ENCODE results near the gene PAIP2.
"Not testable (repeated sequence)": the region's sequence is repeated elsewhere in the genome, so short reads cannot be mapped to it uniquely, and the experiment has no call there.

Gene PAIP2

GRCh38 chr5:139384591-139385051 lies 43.0 kb downstream of the PAIP2 start:
- no peak for DNase-seq (ENCODE audit: low read depth)
- no peak for TF ChIP-seq CTCF (conservative IDR thresholded peaks at IDR 0.05; ENCODE audit: low read length)
- peak overlapping the region; percentile 54 for H3K4me3 ChIP-seq (ENCODE audit: low read length)

DNA sequence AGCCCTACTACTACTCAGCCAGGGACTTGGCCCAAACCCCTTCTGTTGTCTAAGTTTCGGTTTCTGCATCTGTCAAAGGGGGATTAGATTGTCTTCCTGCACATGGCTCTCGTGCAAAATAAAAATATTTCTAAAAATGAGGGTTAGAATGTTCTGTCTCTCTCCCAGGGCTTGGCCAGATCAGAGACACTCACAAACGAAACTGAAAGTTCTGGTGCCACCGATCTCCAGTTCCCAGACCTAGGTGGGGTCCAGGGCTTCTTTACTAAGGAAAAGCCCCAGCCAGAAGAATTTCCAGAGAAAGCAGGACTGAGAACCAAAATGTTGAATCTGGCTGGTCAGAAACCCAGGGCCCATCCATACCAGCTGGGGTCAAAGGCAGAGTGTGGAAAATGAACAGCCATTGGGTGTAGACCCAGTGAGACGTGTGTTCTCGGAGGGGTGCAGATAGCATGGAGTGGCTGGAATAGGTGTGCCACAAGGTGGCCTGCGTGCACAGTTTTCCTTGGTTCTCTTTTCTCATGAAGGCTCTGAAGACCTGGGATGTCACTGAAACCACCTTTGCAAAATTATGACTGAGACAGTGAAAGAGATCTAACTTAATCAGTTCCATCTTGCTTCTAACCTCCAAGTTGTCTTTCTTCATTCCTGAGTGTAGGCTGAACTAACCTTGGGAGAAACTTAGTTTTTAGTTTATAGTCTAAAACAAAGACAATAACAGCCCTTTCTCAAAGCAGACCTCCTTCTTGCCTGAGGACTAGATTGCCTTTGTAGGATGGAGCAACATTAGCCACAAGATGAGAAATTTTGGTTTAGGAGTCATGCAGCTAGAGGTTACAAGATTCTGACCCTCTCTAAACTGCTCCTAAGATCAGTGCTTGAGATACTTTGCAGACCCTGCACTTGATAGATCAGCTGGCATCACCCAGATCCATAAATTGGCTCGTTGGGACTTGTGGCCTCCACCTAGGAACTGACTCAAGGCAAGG lies 43.7 kb downstream of the PAIP2 start:
- H3K4me3 ChIP-seq (ENCODE audit: low read length), result peak overlapping the region; percentile 54
- DNase-seq (ENCODE audit: low read depth), result no peak
- peak; percentile 18; the same call in 1 of the 2 replicates for TF ChIP-seq CTCF (conservative IDR thresholded peaks at IDR 0.05; ENCODE audit: low read length)

- DNase-seq (ENCODE audit: low read depth), result no peak
- no peak for TF ChIP-seq CTCF (conservative IDR thresholded peaks at IDR 0.05; ENCODE audit: low read length)
- H3K4me3 ChIP-seq (ENCODE audit: low read length), result no peak overlapping the region
These were observed 44.4 kb downstream of the PAIP2 start for GRCh38 chr5:139386050-139386438.

- H3K4me3 ChIP-seq (ENCODE audit: low read length); DNase-seq (ENCODE audit: low read depth): not testable (repeated sequence)
These were observed 45.3 kb downstream of the PAIP2 start for GRCh38 chr5:139386956-139387355.

GRCh38 chr5:139387611-139388197 lies 46.0 kb downstream of the PAIP2 start:
- no peak overlapping the region for H3K4me3 ChIP-seq (ENCODE audit: low read length)
- no peak for TF ChIP-seq CTCF (conservative IDR thresholded peaks at IDR 0.05; ENCODE audit: low read length)

DNA sequence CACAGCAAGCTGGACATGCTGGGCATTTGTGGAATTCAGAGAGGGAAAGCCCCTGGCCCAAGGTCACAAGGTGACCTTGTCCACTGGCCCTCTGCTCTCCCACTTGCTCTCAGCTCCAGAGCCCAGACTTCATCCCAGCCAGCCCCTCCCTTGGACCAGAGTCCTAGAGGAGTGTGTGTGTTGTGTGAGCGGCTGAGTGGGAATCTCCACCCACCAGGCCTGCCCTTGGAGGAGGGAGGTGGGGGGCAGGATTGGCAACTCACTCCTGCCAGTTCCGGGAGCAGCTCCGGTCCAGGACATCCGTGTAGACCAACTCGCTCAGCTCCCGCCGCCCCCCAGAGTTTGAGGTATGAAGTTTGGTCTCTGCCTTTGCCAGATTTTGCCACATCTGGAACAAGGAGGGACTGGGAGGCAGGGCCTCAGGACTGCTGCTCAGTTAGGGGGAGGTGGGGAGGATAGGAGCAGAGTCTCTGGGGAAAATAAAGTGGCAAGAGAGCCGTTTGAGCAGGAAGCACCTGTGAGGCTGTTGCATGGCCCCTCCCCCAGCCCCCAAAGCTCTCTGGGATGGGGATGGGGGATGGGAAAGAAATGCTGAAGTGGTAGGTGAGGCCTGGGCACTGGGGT lies 46.7 kb downstream of the PAIP2 start:
- peak; percentile 50 for DNase-seq (ENCODE audit: low read depth)
- peak overlapping the region; percentile 13; the same call in 1 of the 2 replicates for H3K4me3 ChIP-seq (ENCODE audit: low read length)
- TF ChIP-seq CTCF (conservative IDR thresholded peaks at IDR 0.05; ENCODE audit: low read length), result no peak

More at GRCh38 chr5:139387611-139388197, 46.0 kb downstream of the PAIP2 start:
- no peak for DNase-seq (ENCODE audit: low read depth)

All from AG10803 (cell line).